ENCODE measurements around the gene ARHGAP11B.
"Not testable (repeated sequence)": the region's sequence is repeated elsewhere in the genome, so short reads cannot be mapped to it uniquely, and the experiment has no call there.

DNA sequence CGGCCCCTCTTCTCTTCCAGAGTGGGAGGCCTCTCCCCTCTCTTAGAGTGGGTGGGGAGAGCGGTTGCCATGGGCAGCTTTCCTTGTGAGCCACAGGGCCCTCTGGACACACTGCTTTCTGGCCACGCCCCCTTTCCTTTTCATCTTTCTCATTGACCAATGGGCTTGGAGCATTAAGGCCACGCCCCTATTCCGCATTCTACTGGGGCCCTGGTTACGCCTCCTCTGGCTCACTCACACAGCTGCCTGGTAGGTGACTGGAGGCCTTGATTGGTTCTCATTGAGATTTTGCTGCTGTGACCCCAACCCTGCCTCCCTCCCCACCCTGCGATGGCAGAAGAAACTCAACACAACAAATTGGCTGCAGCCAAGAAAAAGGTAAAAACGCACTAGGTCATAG is 22.1 kb upstream of the ARHGAP11B start, which contains the start of gene GOLGA8H:
- TF ChIP-seq, protein P1, sequence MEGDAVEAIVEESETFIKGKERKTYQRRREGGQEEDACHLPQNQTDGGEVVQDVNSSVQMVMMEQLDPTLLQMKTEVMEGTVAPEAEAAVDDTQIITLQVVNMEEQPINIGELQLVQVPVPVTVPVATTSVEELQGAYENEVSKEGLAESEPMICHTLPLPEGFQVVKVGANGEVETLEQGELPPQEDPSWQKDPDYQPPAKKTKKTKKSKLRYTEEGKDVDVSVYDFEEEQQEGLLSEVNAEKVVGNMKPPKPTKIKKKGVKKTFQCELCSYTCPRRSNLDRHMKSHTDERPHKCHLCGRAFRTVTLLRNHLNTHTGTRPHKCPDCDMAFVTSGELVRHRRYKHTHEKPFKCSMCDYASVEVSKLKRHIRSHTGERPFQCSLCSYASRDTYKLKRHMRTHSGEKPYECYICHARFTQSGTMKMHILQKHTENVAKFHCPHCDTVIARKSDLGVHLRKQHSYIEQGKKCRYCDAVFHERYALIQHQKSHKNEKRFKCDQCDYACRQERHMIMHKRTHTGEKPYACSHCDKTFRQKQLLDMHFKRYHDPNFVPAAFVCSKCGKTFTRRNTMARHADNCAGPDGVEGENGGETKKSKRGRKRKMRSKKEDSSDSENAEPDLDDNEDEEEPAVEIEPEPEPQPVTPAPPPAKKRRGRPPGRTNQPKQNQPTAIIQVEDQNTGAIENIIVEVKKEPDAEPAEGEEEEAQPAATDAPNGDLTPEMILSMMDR (IDR thresholded peaks at IDR 0.05; ENCODE audit: insufficient read depth, low read depth, low read length) = not testable (repeated sequence)
- TF ChIP-seq EZH2 (IDR thresholded peaks at IDR 0.05; ENCODE audit: insufficient read depth, low read length) = not testable (repeated sequence)

Measured in astrocyte (in vitro differentiated cells and primary cell).